Endothelial cell of umbilical vein (primary cell): ENCODE data around the gene REG3A. TPM values are rescaled to one million over a fixed set of nuclear protein-coding genes. Genes with fewer than 3 reads are reported as not detected.

Experiments used
- BruUV-seq: library from RNA; stranded (reverse); fragments of 400-500 nt; replicated peaks from 2 replicates; lab custom pipeline; 2021; lab: Mats Ljungman, UMichigan
- CTCF ChIA-PET: fragments of 300-600, 350-600 bp; sonication (Branson Sonifier 250); formaldehyde crosslinking; loops from one replicate; lab custom pipeline; 2021; ENCODE audit warnings: antibody characterized with exemption, inconsistent platforms; lab: Charles Lee
- POLR2A ChIA-PET: fragments of 300-600, 350-600 bp; sonication (Branson Sonifier 250); formaldehyde crosslinking; loops from one replicate; lab custom pipeline; 2021; ENCODE audit warnings: antibody characterized with exemption, inconsistent platforms; lab: Charles Lee
- DNase-seq: peaks from one replicate; pipeline ENCODE4 v3.0.0-alpha.2; 2011; ENCODE audit warnings: low read depth, low spot score
- FAIRE-seq: peaks from 2 replicates; lab custom pipeline; 2011; peaks lifted over from hg19 to GRCh38; lab: Jason Lieb, UNC
- H2AFZ ChIP-seq: 2 replicates; pipeline ENCODE4 v1.6.0; 2012; ENCODE audit warnings: low read depth, low read length, control low read depth, inconsistent platforms
- H3K27ac ChIP-seq: 2 replicates; pipeline ENCODE4 v1.5.1; 2011; ENCODE audit warnings: low read depth, mild to moderate bottlenecking, control low read depth, low read length, moderate library complexity; ENCODE audit not compliant: insufficient read depth
- H3K27me3 ChIP-seq, 2 experiments: 2 replicates each; pipeline versions ENCODE4 v1.6.0 to v1.6.1; 2011; ENCODE audit warnings: low read length in 2 of 2, mixed read lengths in 1 of 2; ENCODE audit not compliant: control insufficient read depth in 2 of 2, insufficient read depth in 2 of 2
- H3K36me3 ChIP-seq, 2 experiments: 2 replicates in 1 of 2; 3 replicates in 1 of 2; pipeline ENCODE4 v1.5.1; 2011; ENCODE audit warnings: low read length in 2 of 2, mild to moderate bottlenecking in 1 of 2, moderate library complexity in 1 of 2; ENCODE audit not compliant: control insufficient read depth in 2 of 2, insufficient read depth in 2 of 2; ENCODE audit errors: extremely low read depth in 1 of 2
- H3K4me1 ChIP-seq: 3 replicates; pipeline ENCODE4 v1.5.1; 2011; ENCODE audit warnings: mild to moderate bottlenecking, low read length; ENCODE audit not compliant: control insufficient read depth, insufficient read depth; ENCODE audit errors: extremely low read depth
- H3K4me2 ChIP-seq: 2 replicates; pipeline ENCODE4 v1.6.1; 2011; ENCODE audit warnings: low read length, control low read depth, mixed read lengths; ENCODE audit not compliant: insufficient read depth
- H3K4me3 ChIP-seq, 3 experiments: fragments of 200-600 bp in 1 of 3; sonication (generic), shearing (Covaris generic) in 1 of 3; replicated peaks in 1 of 3; 2 replicates each; pipeline ENCODE4 v1.5.1; 2011 to 2016; ENCODE audit warnings: control low read depth in 3 of 3, low read length in 3 of 3, mild to moderate bottlenecking in 2 of 3, inconsistent platforms in 1 of 3, low read depth in 1 of 3, moderate library complexity in 1 of 3; ENCODE audit not compliant: insufficient read depth in 1 of 3
- H3K79me2 ChIP-seq: 2 replicates; pipeline ENCODE4 v1.6.0; 2012; ENCODE audit warnings: low read length, inconsistent platforms; ENCODE audit not compliant: control insufficient read depth, insufficient read depth
- H3K9ac ChIP-seq: replicated peaks from 2 replicates; pipeline ENCODE3; 2011; ENCODE audit warnings: low read length, control low read depth; ENCODE audit not compliant: insufficient read depth; ENCODE audit errors: extremely low read depth
- H3K9me1 ChIP-seq: replicated peaks from 3 replicates; pipeline ENCODE4 v1.6.0; 2011; ENCODE audit warnings: mild to moderate bottlenecking, low read length; ENCODE audit not compliant: control insufficient read depth, insufficient read depth; ENCODE audit errors: extremely low read depth
- H3K9me3 ChIP-seq: replicated peaks from 2 replicates; pipeline ENCODE4 v1.5.1; 2012; ENCODE audit warnings: low read length, inconsistent platforms; ENCODE audit not compliant: control insufficient read depth, insufficient read depth
- H4K20me1 ChIP-seq: replicated peaks from 2 replicates; pipeline ENCODE3; 2011; ENCODE audit warnings: mild to moderate bottlenecking, low read length; ENCODE audit not compliant: control insufficient read depth, insufficient read depth; ENCODE audit errors: extremely low read depth
- CTCF ChIP-seq, 2 donors: IDR thresholded peaks; 1 replicate in 1 of 2; 2 replicates in 1 of 2; pipeline ENCODE4 v1.5.1; 2011; ENCODE audit warnings: low read length in 2 of 2, mild to moderate bottlenecking in 2 of 2, moderate library complexity in 2 of 2, control low read depth in 1 of 2, inconsistent platforms in 1 of 2, low read depth in 1 of 2; ENCODE audit not compliant: insufficient read depth in 1 of 2; ENCODE audit errors: extremely low read depth in 1 of 2
- FOS ChIP-seq: IDR thresholded peaks from 2 replicates; pipeline ENCODE4 v1.6.1; 2011; ENCODE audit warnings: mild to moderate bottlenecking, low read length, moderate library complexity, borderline replicate concordance; ENCODE audit not compliant: insufficient read depth
- GATA2 ChIP-seq: IDR thresholded peaks from 2 replicates; pipeline ENCODE4 v1.7.0; 2011; ENCODE audit warnings: low read depth, mild to moderate bottlenecking, moderate library complexity, mixed read lengths, low read length; ENCODE audit not compliant: insufficient read length, insufficient read depth
- JUN ChIP-seq: IDR thresholded peaks from 2 replicates; pipeline ENCODE4 v1.6.1; 2011; ENCODE audit warnings: borderline replicate concordance, low read depth; ENCODE audit not compliant: insufficient read length, insufficient read depth
- MYC ChIP-seq: IDR thresholded peaks from one replicate; pipeline ENCODE4 v1.6.1; 2011; ENCODE audit warnings: mild to moderate bottlenecking, low read depth, low read length
- POLR2A ChIP-seq: IDR thresholded peaks from 2 replicates; pipeline ENCODE4 v1.6.1; 2012; ENCODE audit warnings: low read depth, mild to moderate bottlenecking, control low read depth, low read length
- POLR2AphosphoS5 ChIP-seq: IDR thresholded peaks from 2 replicates; pipeline ENCODE4 v1.6.1; 2012; ENCODE audit warnings: low read depth, mild to moderate bottlenecking, control low read depth, low read length, moderate library complexity; ENCODE audit not compliant: insufficient read depth
- dilution Hi-C: fragments of 300-500 bp; cut with MboI; formaldehyde crosslinking; loops from one replicate; pipeline ENCODE4 v1.15.0; 2019; ENCODE audit warnings: low sequenced_read_pairs; ENCODE audit not compliant: extremely low pct_ligation_motif_present
- intact Hi-C: fragments of 100-400 bp; cut with micrococcal nuclease; formaldehyde crosslinking; loops from one replicate; pipeline ENCODE4 v1.10.0; 2022
- polyA plus RNA-seq, 4 experiments: library from polyadenylated mRNA; depleted of rRNA in 3 of 4; stranded (reverse) in 3 of 4; unstranded in 1 of 4; fragments of >200 nt; gene quantifications; 2 replicates each; pipeline versions ENCODE4 v1.2.1 to v1.2.3, GENCODE V29; 2011 to 2012; ENCODE audit warnings: missing spikeins in 1 of 4
- total RNA-seq: library from RNA; stranded (reverse); gene quantifications from 2 replicates; pipeline ENCODE4 v1.2.3, GENCODE V29; 2021

REG3A gene
- total and polyA plus RNA-seq, 2 donors (not counting 3 experiments of a cell fraction or from before 2014, with no cell fraction given) = not detected

- Histone ChIP-seq H3K4me3 (no peak within 1 kb of the TSS), H3K36me3 (no peaks in the 10 kb centered on the region), H3K4me1 (no peaks in the 10 kb centered on the region), H2AFZ (no peak within 1 kb of the TSS), H3K27ac (no peak within 1 kb of the TSS), H3K9me1 (no peaks in the 10 kb centered on the region), H4K20me1 (no peaks in the 10 kb centered on the region), H3K4me2 (no peak within 1 kb of the TSS), H3K79me2 (no peaks in the 10 kb centered on the region), H3K27me3 (no peaks in the 10 kb centered on the region), H3K9me3 (no peaks in the 10 kb centered on the region), H3K9ac (no peak within 1 kb of the TSS)
- BruUV-seq = no TSS peak
- intact Hi-C loops = no loop called here
- CTCF ChIA-PET = no interaction called here
- no peak for FAIRE-seq
- TF ChIP-seq POLR2AphosphoS5 (no peak), MYC (no peak), FOS (no peak), POLR2A (no peak), CTCF (IDR thresholded peaks at IDR 0.05; ENCODE audit: extremely low read depth in 1 of 2, insufficient read depth in 1 of 2, low read depth in 1 of 2, low read length in 2 of 2) (no peak), JUN (no peak), GATA2 (no peak)
- DNase-seq = no peak
- POLR2A ChIA-PET = no interaction called here
- dilution Hi-C loops = no loop called here
These were observed 39.3 kb downstream of the REG3A start, which contains the start of gene REG1A for GRCh38 chr2:79120194-79120713. TSS of gene REG1A (plus strand) at chr2:79120488. CDS start at chr2:79120862, 374 bp downstream.
